ENCODE data around the gene PTPRC.

PTPRC gene

DNA sequence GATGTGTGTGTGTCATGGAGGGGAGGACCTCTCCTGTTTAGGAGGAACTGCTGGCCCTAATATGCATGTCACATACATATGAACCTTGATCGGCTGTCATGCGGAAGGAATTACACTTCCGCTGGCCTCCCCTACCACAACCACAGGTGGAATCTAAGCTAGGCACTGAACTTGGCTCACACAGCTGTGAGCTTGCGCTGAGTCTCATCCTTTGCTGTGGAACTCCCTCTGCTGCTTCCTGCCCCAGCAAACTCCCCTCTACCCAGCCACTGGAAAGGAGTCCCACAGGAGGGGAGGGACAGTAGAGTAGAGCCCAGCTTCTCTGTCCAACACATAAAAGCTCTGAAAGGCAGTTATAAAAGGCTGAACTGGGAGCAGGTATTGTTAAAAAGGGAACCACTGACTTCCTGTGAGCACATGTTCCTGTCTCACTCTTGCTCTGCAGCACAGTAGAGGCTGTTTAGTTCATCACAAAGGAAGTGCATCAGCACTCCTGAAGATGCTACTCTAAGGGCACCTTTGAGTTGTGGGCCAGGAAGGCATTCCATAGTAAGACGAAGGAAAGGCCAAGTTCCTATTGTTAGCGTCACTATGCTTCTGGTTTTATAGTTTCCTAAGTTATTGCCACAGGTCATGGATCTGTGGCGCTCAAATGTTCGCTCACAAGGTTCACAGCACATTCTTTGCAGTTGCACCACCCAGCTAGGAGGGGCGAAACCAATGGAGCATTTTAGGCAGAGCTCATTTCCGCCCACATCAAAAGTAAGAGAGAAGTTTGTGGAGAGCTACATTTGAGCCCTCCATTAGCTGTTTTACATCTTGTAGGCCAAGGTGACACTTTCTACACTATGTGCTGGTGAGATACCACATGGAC is 17.7 kb upstream of the PTPRC start:
- no peak for DNase-seq

- no peak for DNase-seq
Measured at GRCh38 chr1:198622001-198622400, 16.8 kb upstream of the PTPRC start.

- no peak for DNase-seq
Measured at GRCh38 chr1:198623752-198624647, 14.8 kb upstream of the PTPRC start.

- DNase-seq = no peak
Measured at GRCh38 chr1:198624648-198624980, 14.2 kb upstream of the PTPRC start.

DNA sequence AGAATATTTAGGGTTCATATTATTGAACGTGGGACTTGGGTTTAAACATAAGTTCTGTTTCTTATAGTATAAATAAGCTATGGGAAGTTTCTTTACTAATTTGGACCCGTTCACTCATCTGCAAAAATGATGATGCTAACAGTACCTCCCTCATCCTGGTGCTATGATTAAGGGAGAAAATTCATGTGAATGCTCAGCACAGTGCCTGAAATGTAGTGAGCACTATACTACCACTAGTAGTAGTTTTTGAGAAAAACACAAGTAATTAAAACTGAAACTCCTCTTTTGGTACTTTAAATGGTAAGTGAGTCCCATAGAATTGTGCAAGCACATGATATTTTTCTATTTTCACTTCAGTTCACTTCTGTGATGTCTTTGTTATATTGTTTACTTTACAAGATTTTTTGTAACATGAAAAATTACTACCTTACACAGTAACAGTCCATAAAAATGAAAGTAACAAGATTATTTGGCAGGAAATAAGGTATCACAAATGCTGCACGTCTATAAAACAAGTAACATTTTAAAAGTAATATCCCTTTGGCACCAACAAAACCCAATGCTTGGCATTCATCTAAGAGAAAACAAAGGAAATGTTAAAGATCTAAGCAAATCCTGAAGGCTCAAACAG is 11.3 kb upstream of the PTPRC start:
- no peak for DNase-seq

- no peak for DNase-seq
Measured at GRCh38 chr1:198628067-198628455, 10.8 kb upstream of the PTPRC start.

GRCh38 chr1:198629610-198630009 is 9.2 kb upstream of the PTPRC start:
- DNase-seq = no peak

GRCh38 chr1:198630863-198631262 is 8.0 kb upstream of the PTPRC start:
- DNase-seq = peak in 1 of 2 experiments; percentile 36

- no peak for DNase-seq
Measured at GRCh38 chr1:198631292-198631691, 7.5 kb upstream of the PTPRC start.

DNA sequence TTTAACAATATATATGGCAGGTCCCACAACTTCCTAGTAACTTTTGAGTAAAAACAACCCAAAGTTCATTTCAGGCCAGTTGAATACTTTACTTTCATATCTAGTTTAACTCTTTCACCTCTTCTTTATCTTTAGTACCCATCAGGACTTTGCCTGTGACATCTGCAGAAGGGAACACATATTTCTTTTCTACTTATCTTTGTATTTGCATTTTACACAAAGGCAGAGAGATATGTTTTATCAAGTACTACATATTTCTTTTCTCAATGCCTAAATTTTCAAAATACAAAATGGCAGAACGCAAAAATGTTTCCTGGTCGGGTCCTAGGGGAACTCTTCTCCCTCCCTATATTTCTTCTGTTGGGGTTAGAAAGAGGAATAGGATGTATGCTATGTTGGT is 6.8 kb upstream of the PTPRC start:
- DNase-seq = no peak

DNA sequence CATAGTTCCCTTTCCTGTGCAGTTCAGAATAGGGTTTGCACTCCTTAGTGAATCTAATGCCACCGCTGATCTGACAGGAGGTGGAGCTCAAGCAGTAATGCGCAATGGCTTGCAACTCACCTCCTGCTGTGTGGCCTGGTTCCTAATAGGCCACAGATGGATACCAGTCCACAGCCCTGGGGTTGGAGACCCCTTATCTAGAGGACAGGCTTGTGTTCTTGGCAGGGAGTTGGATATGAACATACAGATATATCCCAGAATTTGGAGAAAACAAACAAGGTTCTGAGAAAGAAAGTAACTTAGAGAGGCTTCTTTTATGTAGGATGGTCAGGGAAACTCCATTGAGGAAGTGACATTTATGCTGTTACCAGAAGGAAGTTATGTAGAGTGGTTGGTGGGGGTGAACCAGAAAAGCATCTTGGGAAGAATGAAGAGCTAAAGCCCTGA is 5.1 kb upstream of the PTPRC start:
- no peak for DNase-seq

DNA sequence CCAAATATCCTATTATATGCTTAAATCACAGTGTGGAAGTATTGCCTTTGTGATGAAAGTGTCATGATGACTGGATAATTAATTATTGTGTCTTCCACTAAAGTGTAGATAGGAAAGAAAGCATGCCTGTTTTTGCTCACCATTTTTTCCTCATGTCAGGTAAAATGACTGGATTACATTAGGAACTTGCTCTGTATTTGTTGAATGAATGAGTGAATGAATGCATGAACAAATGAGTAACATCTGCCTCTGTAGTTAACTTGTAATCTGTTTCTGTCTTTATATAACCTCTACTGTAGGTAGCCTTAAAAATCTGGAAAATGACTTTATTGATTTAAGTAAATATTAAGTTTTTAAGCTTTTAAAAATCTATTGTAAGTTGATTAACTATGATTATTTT is 2.9 kb upstream of the PTPRC start:
- no peak for DNase-seq

GRCh38 chr1:198636391-198636790 is 2.4 kb upstream of the PTPRC start:
- DNase-seq = no peak

DNA sequence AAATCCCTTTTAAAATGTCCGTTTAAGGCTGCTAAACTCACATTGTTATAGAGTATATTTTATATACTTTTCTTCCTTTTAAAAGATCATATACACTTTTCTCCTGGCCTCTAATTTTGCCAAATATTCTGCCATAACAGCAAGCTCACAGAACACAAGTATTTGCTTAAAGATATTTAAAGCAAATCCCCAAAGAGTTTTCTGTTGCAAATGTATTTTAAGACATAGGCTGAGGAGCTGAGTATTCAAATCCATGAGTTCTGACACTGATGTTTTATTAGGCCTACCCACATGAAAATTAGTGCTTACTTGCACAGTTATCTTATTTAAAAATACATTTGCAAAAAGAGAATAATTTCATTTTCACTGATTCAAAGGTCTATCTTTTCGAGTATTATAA is 1.7 kb upstream of the PTPRC start:
- DNase-seq = no peak

GRCh38 chr1:198637916-198638437 is 863 bp upstream of the PTPRC start:
- DNase-seq = no peak

GRCh38 chr1:198638441-198638840 is 399 bp upstream of the PTPRC start:
- DNase-seq = no peak

DNA sequence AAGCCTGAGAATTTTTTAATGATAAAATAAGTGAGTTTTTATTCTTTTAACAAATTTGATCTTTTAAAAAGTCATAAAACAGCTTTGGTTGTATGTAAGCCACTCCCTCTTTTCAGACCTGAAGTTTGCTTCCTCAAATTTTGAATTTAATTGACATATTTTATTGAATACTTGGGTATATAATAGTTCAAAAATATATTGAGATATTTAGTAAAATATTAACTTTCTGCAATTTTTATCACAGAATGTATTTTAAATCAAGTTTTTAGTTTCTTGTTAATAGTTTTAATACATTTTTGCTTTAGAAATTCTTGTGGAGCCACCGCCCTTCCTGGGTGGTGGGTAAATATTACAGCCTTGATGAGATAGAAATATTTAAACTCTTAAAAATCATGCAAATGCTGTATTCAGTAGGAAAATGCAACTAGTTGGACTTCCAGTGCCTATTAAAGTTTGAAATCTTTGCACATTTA is 867 bp downstream of the PTPRC start:
- no peak for DNase-seq

- no peak for DNase-seq
Measured at GRCh38 chr1:198640174-198640573, 1.3 kb downstream of the PTPRC start.

- DNase-seq = no peak
Measured at GRCh38 chr1:198641501-198641900, 2.7 kb downstream of the PTPRC start.

DNA sequence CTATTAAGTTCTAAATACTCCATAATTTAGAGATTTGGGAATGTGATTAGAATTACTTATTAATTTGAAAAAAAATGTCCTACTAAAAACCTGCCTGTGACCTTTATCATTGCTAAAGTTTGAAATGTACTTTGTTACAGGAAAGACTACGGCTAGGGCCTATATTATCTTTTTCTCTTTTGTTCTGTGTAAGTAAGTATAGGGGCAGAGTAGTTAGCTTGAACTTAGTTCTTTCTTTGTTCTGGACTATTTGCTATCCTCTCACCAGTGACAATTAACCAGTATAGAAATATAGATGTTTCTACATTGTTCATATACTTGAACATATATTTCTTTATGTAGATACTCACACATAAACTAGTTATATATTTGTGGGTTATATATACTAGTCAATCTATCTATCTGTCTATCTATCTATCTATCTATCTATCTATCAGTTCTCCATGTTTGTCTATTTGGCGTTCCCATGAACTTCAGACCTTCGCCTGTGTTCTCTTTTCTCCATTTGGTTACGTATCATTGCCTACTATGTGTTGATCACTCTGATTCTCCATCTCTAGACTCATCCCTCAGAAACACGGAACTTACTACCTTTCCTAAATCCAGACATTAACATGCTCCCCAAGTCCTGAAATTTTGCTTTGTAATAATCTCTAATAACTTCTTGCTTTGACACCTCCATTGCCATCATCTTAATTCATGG is 3.3 kb downstream of the PTPRC start:
- no peak for DNase-seq

DNA sequence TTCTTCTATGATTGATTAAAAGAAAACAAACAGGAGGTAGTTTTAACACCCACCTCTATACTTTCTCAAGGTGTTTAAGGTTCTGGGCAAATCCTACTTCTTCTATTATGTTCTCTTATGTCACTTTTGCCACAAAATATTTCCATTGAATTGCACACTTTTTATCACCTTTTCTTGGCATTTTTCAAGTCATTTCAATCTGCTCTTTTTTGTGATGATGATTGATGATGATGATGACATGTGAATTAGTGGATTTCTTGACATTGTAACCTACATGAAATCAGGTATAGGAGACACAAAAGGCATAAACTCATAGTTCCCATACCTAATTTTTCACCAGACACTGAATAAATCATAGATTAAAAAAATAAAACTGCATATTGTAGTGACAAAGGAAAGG is 4.1 kb downstream of the PTPRC start:
- no peak for DNase-seq

DNA sequence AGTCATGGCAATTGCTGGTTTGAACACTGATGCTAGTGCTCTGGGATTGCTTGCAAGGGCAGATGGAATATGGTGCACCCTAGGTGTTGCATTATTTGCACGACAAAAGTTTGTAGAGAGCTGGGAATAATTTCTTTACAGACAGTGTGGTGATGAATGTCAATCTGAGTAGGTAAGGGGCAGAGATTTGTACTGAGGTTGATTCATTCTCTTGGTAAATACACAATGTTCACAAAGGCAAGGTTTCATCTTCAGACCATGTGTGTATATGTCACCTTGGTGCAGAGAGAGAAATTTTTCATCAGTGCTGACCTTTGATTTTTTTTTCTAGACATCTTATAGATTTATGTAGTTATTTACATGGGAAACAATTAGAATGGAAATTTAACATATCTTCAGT is 5.0 kb downstream of the PTPRC start:
- no peak for DNase-seq

GRCh38 chr1:198647055-198647454 is 8.2 kb downstream of the PTPRC start:
- no peak for DNase-seq
